GM18873 (cell line): ENCODE data around the gene PPP4R1.
"Not testable (repeated sequence)": the region's sequence is repeated elsewhere in the genome, so short reads cannot be mapped to it uniquely, and the experiment has no call there.

ENCODE experiments used
- ATAC-seq: cut with Tn5 transposase; IDR thresholded peaks from one replicate; pipeline ENCODE4 v1.9.1; 2021; ENCODE audit warnings: mild to moderate bottlenecking, moderate library complexity, moderate number of reproducible peaks; ENCODE audit not compliant: unreplicated experiment, low FRiP score

The PPP4R1 gene

DNA sequence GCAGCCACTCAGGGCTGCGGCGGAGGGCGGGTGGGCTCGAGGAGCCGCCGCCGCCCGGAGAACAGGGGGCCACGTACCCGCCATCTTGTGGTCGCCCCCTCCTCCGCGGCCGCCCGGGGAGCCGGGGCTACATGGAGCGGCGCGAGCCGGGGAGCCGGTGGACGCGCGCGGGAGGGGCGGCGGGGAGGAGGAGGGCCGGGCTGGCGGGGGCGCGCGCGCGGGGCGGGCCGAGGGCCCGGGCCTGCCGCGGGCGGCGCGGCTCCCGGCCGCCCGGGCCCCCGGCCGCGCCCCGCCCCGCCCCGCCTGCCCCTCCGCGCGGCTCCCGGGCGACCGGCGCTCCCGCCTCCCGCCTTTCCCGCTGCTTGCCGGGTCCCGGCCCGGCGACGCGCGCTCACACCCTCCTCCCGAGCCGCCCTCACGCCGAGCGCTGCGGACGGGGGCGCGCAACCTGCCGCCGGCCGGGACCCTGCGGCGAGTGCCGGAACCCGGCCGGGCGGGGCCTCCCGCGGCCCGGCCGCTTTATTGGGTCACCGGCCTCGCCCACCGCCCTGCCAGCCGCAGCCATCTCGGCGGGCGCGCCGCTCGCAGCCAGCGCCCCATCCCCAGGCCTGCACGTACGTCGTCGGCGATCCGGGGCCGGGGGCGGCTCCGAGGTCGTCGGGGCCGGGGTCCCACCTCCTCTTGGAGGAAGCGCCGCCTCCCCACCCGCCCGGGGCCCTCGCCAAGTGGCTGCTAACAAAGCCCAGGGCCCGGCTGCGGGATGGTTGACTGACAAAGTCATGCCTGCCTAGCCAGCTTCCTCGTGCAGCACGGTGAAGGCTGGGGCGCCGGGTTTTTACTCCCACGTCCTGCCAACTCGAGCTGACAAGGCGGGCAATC is at the start of gene PPP4R1:
PPP4R1 (minus strand) TSS at position 159 of the 879 bp plus-strand sequence; CDS start at position 84, 75 bp downstream.
- no peak for ATAC-seq

- no peak for ATAC-seq
These were observed 49.0 kb upstream of the PPP4R1 start for GRCh38 chr18:9663377-9663776.

DNA sequence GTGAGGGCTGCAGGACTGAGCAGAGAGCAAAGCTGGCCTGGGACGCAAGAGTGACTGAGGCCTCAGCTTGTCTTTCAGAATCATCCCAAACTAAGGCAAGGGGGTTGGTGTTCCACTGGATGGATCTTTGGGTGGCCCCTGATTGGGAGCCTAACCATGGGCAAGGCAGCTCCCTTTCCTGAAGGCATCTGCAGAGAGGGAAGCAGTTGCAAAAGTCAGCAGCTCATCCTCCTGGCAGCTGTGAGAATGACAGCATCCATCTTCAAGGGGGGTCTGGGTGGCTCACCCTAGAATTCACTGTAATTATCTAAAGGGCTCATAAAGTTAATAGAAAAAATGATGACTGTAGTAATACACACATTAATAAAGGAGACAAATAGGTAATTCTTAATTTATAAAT is 47.2 kb upstream of the PPP4R1 start:
- ATAC-seq: no peak

- no peak for ATAC-seq
These were observed 45.4 kb upstream of the PPP4R1 start for GRCh38 chr18:9659499-9660375.

- ATAC-seq: no peak
These were observed 43.8 kb upstream of the PPP4R1 start for GRCh38 chr18:9658087-9658641.

DNA sequence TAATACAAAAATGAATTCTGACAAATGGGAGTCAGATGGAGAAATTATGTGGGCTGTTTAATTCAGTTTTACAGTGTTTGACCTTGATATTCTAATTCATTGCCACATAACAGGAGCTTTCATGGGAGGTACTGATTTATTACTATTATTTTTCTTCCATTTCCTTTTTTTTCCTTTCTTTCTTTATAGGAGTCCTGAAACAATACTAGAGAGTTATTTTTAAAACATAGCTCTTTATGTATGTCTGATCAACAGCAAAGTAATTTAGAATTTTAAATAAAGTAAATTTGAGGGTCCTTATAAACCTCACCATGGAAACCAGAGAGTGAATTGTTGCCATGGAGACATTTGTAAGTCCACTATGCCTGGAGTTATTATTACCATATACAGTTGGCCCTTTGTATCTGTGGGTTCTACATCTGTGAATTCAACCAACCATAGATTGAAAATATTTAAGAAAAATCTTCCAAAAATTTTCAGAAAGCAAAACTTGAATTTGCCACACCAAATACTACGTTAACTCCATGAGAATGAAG is 40.9 kb upstream of the PPP4R1 start:
- no peak for ATAC-seq

GRCh38 chr18:9653390-9653789 is 39.0 kb upstream of the PPP4R1 start:
- ATAC-seq: no peak

DNA sequence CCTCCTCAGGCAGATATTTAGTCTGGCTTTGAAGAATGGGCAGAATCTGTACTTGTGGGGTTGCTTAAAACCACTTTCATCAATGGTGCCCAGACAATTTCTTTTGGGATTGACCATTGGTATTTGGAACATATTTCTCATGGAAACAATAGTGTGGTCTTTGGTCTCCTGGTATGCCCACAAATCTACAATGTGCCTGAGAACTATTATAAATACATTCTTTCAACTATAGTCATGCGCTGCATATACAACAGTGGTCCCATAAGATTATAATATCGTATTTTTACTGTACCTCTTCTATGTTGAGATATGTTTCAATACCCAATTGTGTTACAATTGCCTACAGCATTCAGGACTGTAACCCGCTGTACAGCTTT is 34.8 kb upstream of the PPP4R1 start:
- no peak for ATAC-seq

DNA sequence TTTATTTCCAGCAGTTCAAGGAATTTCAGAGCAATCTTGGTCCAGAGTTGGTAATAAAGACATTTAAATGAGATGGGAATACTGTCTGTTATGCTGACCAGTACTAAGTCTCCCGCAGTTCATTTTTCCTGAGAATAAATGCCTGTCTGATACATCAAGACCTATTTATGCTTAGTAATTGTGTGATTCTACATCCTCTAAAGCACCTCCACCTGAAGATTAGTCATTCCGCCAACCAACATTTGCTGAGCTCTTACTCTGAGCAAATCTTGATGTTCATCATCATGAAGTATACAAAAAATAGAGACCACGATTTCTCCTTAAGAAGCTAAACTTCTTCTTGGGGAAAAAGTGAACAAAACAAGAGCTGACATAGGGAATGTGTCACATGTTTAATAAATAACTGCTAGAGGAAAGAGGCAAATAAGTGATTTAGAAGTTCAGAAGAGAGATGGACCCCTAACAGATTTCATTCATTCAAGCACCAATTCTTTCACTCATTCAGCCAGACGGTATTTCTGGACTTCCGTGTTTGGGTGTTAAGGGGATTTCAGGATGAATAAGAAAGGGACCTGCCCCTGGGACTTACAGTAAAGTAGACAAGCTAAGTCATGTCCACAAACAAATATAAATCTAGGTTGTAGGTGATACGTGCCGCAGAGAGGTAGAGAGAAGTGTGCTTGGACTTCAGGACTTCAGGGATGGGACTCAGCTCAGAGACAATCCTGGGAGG is 34.2 kb upstream of the PPP4R1 start:
- no peak for ATAC-seq

DNA sequence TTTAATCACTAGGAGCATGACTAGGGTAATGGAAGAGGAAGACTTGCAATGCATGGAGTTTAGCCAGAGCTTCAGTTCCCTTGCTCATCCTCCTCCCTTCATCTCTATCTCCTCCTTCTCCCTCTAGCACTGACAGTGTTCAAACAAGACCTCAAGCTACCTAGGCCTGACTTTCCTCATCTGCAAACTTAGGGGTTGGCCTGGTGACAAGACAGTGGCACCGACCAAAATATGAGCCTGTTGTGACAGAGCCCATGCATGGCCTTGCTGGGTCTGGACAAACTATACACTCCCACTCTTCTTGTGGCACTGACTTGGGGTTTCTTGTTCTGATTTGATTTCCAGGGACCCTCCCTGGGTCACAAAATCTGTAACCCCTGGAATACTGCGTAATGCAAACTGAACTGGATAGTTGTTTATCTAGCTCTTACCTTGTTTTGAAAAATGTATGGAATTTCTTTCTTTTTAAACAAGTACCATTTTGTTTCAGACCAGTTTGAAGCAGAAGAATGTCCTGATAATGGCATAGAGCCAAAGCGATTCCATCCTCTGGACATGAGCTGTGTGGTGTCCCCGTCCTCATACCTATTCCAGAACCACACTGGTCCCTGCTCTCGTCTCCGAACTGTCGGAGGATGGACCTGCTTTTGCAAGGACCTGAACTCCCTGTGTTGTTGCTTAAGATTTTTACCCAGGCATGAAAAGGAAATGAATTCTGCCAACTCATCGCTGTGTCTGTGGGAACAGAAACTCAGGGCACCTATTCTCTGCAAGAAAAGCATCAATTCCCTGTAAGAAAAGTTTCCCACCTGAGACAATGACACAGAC is 33.4 kb upstream of the PPP4R1 start:
- no peak for ATAC-seq

DNA sequence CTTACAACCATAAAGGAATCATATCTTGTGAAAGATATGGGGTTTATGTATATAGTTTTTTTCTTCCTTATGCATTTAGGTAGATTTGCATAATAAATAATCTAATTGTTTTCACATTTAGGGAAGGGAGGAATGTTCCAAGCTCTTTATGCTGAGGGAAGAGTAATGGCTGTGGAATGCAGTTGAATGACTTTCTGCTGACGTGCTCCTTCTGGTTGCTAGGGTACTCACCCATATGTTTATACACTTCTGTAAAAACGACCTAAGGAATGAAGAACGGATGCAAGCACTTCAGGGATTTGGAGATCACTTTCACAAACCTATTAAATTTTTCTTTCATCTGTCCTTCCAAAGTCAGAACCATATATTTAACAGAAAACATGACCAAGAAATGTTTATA is 29.2 kb upstream of the PPP4R1 start:
- no peak for ATAC-seq

DNA sequence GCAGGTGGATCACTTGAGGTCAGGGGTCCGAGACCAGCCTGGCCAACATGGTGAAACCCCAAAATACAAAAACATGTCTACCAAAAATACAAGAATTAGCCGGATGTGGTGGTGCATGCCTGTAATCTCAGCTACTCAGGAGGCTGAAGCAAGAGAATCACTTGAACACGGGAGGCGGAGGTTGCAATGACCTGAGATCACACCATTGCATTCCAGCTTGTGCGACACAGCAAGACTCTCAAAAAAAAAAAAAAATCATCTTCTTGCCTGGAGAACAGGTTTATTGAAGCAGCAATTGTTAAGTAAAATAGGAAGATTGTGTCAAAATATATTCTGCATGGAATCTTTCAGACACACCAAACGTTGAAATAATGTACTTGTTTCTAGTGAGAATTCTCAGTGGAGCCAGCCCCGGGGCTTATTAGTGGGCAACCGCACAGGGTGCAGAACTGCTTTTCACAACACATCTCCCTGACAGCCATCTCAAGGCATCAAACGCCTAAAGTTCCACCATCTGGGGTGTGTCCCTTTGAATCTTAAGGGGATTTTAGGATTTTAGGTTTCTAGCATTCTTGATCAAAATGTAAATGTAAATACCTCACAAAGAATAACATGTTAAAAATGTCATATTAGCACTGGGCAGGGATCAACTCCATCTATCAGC is 28.6 kb upstream of the PPP4R1 start:
- no peak for ATAC-seq

DNA sequence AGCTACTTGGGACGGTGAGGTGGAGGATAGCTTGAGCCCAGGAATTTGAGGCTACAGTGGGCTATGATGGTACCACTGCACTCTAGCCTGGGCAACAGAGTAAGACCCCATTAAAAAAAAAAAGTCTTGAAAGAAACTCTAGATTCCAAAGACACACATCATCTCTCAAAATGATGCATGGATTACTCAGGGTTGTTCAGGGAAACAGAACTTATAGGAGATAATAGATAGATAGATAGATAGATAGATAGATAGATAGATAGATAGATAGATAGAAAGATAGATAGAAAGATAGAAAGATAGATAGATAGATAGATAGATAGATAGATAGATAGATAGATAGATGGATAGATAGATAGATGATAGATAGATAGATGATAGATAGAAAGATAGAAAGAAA is 26.7 kb upstream of the PPP4R1 start:
- not testable (repeated sequence) for ATAC-seq

DNA sequence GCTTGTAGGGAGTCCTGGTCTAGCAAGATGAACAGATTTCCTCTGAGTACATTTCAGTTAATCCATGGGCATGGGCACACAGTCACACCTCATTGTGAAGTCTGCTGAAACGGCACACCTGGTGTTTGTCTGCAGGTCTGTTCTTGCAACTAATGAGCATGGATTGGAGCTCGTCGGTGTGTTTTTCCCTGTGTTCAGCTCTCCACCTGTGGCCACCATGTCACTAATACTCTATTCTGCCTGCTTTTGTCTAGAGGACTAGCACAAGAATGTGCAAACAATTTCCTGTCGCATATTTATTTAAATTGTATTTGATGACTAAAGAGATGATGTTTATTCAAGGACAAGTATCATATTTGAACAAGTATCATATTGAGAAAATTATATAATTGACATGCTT is 24.5 kb upstream of the PPP4R1 start:
- ATAC-seq: no peak

GRCh38 chr18:9637036-9637767 is 22.8 kb upstream of the PPP4R1 start:
- no peak for ATAC-seq

- ATAC-seq: no peak
These were observed 20.5 kb upstream of the PPP4R1 start for GRCh38 chr18:9634856-9635255.

DNA sequence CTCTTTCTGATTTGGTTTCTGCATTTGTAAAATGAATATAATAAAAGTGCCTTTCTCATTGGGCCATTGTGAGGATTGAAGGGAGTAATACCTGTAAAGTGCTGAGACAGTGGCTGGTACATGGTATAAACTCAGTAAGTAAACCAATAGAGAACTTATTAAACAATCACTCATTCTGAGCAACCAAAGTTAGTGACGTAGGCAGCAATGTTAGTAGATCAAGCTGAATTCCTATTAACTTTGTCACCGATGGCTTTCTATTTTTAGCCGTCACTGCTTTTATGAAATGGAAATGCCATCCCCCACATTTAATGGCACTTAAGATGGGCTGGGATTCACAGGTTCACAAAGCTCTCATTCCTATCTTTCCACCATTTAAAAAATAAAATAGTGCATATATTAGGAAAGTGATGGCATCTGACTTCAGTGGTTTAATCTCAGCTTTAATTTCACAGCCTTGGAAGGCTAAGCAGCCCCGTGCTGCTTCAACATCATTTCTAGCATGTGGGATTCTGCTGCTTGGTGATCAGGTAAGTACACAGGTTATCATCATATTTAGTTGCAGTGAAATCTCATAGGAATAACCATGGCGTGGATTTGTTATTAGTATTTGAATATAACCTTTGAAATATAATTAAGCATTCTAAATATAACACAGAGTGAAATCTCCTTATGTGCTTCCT is 17.6 kb upstream of the PPP4R1 start:
- no peak for ATAC-seq

GRCh38 chr18:9630444-9630843 is 16.1 kb upstream of the PPP4R1 start:
- ATAC-seq: no peak
